Activated T-helper 17 cell treated with anti-CD3 and anti-CD28 coated beads, Interleukin-2, amount 50 U/mL, for 72 hours (primary cell): Measurements from ENCODE around the gene TMC1. TPM values are rescaled to one million over a fixed set of nuclear protein-coding genes. Genes with fewer than 3 reads are reported as not detected.
"Not testable (repeated sequence)": the region's sequence is repeated elsewhere in the genome, so short reads cannot be mapped to it uniquely, and the experiment has no call there.

Experiments
- ATAC-seq: fragments of 150-1000 bp; cut with Tn5 transposase; replicated peaks from 2 replicates; pipeline ENCODE4 v1.10.0; 2021; ENCODE audit warnings: mild to moderate bottlenecking, moderate library complexity
- H3K27ac Mint-ChIP-seq: one replicate; pipeline ENCODE4 v1.8.0; 2022; ENCODE audit warnings: mixed read lengths
- H3K27me3 Mint-ChIP-seq: one replicate; pipeline ENCODE4 v1.8.0; 2022; ENCODE audit warnings: mixed read lengths
- H3K36me3 Mint-ChIP-seq: one replicate; pipeline ENCODE4 v1.8.0; 2022; ENCODE audit warnings: low read depth, mild to moderate bottlenecking, mixed read lengths
- H3K4me1 Mint-ChIP-seq: one replicate; pipeline ENCODE4 v1.8.0; 2022; ENCODE audit warnings: mixed read lengths
- H3K4me3 Mint-ChIP-seq: one replicate; pipeline ENCODE4 v1.8.0; 2022; ENCODE audit warnings: mild to moderate bottlenecking, mixed read lengths
- H3K9me3 Mint-ChIP-seq: one replicate; pipeline ENCODE4 v1.8.0; 2022; ENCODE audit warnings: mixed read lengths
- total RNA-seq, 2 donors: library from RNA; stranded (reverse); gene quantifications; one replicate each; pipeline ENCODE4 v1.2.3, GENCODE V29; 2022

TMC1 gene
- total RNA-seq, 2 donors from 2014 or later, result 0.32 to 0.41 TPM

DNA sequence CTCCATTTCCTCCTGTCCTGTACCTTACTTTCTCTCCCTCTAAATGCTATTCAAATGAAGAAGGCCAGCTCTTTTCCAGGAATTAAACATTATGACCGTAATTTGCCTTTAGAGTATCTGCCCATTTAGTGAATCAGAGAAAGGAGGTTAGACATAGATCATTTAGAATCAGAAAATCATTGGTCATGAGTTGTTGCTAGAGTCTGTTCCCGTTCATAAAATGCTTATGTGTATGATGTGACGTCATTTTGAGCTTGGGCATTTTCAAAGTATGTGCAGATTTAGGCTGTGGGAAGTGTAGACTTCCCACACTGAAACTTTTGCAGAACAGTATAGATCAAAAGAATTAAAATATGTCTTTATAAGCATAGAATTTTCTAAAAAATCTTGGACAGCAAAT is 268.5 kb downstream of the TMC1 start:
- Mint-ChIP-seq H3K27me3 (peaks cover 3% of the 10 kb centered on the region), H3K4me3 (no peak overlapping the region), H3K36me3 (no peaks in the 10 kb centered on the region), H3K27ac (no peak overlapping the region), H3K9me3 (peaks cover 2% of the 10 kb centered on the region), H3K4me1 (no peaks in the 10 kb centered on the region)
- no peak for ATAC-seq

DNA sequence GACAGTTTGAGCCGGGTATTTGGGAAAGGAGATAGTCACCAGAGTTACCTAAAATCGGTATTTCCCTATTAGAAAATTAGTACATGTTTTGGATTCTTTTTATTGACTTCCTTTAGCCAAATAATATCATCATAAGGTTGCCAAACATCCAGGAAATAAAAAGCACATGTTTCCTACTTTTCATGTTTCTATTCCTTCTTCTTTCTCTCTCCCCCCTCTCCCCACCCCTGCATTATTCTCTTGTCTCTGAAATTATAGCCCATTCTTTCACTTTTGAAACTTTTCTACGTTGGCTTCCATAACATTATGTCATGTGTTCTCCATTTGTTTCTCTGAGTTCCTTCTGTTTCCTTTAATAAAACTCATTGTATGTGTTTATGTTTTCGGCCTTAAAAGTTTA is 269.6 kb downstream of the TMC1 start:
- no peaks in the 10 kb centered on the region for H3K36me3 Mint-ChIP-seq
- H3K27ac Mint-ChIP-seq, result no peak overlapping the region
- H3K4me3 Mint-ChIP-seq, result no peak overlapping the region
- H3K27me3 Mint-ChIP-seq, result peaks cover 10% of the 10 kb centered on the region
- H3K9me3 Mint-ChIP-seq, result peaks cover 7% of the 10 kb centered on the region
- H3K4me1 Mint-ChIP-seq, result no peaks in the 10 kb centered on the region
- no peak for ATAC-seq

DNA sequence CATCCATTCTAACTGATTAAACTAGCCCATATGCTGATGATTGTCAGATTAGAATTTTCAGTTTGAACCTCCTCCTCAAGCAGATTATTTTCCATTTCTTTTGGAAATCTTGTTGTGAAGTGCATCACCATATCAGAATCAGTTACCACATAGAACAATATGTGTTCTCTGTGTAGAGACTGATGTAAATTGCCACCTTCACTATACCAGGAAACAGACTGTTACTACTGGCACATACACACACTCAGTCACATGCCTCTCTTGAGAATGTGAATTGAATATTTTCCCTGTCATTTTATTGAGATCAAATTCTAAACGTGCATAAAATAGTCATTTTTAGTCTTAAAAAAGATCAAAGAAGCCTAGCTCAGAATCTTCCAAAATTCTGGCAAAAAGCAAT is 270.0 kb downstream of the TMC1 start:
- H3K4me1 Mint-ChIP-seq, result no peaks in the 10 kb centered on the region
- no peak overlapping the region for H3K4me3 Mint-ChIP-seq
- H3K27me3 Mint-ChIP-seq, result peaks cover 14% of the 10 kb centered on the region
- no peak overlapping the region for H3K27ac Mint-ChIP-seq
- H3K9me3 Mint-ChIP-seq, result peaks cover 7% of the 10 kb centered on the region
- ATAC-seq, result no peak
- H3K36me3 Mint-ChIP-seq, result no peaks in the 10 kb centered on the region

DNA sequence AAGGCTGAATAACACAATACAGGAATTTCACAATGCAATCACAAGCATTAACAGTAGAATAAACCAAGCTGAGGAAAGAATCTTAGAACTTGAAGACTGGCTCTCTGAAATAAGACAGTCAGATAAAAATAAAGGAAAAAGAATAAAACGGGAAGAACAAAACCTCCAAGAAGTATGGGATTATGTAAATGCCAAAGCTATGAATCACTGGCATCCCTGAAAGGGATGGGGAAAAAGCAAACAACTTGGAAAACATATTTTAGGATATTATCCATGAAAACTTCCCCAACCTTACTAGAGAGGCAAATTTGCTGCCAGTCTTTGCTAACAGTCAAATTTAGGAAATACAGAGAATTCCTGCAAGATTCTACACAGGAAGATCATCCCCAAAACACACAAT is 273.5 kb downstream of the TMC1 start:
- Mint-ChIP-seq H3K36me3 (no peaks in the 10 kb centered on the region), H3K9me3 (peaks cover 12% of the 10 kb centered on the region), H3K27ac (no peak overlapping the region), H3K4me1 (no peaks in the 10 kb centered on the region), H3K27me3 (peaks cover 24% of the 10 kb centered on the region), H3K4me3 (no peak overlapping the region)
- no peak for ATAC-seq

DNA sequence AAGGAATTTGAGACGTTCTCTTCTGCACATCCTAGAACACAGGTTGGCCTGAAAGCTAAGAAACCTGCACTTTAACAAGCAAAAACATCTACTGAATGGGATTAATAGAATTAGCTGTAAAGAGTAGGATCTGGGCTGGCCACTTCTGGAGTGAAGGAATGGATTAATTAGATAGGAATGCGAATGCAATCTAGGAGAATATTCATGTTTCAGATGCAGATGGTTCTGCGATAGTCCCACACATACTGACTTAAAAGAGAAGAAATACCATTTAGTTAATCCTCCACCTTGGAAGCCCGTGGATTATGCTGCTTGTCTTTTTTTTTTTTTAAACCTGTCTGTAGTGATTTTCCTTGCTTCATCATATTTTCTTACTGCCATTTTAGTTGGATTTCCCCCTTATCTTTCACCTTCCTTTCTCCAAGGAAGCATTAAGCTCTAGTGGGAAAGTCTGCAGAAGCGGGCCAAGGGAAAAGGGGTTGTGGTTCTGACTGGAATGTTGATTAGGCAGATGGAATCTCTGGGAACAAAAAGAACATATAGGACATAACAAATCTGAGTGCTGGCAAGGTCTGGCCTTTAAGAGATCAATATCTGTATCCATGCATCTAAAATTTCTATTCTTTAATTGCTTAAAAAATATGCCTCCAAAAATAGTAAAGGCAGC is 279.1 kb downstream of the TMC1 start:
- ATAC-seq, result no peak
- H3K27me3 Mint-ChIP-seq, result peaks cover 29% of the 10 kb centered on the region
- no peak overlapping the region for H3K27ac Mint-ChIP-seq
- H3K36me3 Mint-ChIP-seq, result no peaks in the 10 kb centered on the region
- H3K9me3 Mint-ChIP-seq, result peaks cover 6% of the 10 kb centered on the region
- H3K4me3 Mint-ChIP-seq, result no peak overlapping the region
- H3K4me1 Mint-ChIP-seq, result no peaks in the 10 kb centered on the region

DNA sequence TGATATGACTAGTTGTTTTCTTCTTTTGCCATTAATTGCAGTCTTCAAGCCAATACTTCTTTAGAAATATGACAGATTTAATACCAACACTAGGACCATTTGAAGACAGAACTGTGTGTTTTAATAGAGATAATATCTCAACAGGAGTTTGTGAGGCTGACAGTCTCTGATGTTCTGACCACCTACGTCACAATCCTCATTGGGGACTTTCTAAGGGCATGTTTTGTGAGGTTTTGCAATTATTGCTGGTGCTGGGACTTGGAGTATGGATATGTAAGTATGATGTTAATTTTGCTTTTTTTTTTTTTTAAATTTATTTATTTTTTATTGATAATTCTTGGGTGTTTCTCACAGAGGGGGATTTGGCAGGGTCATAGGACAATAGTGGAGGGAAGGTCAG is 283.8 kb downstream of the TMC1 start:
- H3K36me3 Mint-ChIP-seq, result no peaks in the 10 kb centered on the region
- no peak for ATAC-seq
- no peak overlapping the region for H3K4me3 Mint-ChIP-seq
- no peaks in the 10 kb centered on the region for H3K9me3 Mint-ChIP-seq
- H3K27ac Mint-ChIP-seq, result no peak overlapping the region
- H3K27me3 Mint-ChIP-seq, result peaks cover 12% of the 10 kb centered on the region
- no peaks in the 10 kb centered on the region for H3K4me1 Mint-ChIP-seq

DNA sequence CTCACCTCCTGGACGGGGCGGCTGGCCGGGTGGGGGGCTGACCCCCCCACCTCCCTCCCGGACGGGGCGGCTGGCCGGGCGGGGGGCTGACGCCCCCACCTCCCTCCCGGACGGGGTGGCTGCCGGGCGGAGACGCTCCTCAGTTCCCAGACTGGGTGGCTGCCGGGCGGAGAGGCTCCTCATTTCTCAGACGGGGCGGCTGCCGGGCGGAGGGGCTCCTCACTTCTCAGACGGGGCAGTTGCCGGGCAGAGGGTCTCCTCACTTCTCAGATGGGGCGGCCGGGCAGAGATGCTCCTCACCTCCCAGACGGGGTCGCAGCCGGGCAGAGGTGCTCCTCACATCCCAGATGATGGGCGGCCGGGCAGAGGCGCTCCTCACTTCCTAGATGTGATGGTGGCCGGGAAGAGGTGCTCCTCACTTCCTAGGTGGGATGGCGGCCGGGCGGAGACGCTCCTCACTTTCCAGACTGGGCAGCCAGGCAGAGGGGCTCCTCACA is 285.0 kb downstream of the TMC1 start:
- H3K27ac Mint-ChIP-seq, H3K4me1 Mint-ChIP-seq, H3K4me3 Mint-ChIP-seq, H3K9me3 Mint-ChIP-seq, H3K36me3 Mint-ChIP-seq, ATAC-seq: not testable (repeated sequence)
- H3K27me3 Mint-ChIP-seq, result peaks cover 12% of the 10 kb centered on the region

DNA sequence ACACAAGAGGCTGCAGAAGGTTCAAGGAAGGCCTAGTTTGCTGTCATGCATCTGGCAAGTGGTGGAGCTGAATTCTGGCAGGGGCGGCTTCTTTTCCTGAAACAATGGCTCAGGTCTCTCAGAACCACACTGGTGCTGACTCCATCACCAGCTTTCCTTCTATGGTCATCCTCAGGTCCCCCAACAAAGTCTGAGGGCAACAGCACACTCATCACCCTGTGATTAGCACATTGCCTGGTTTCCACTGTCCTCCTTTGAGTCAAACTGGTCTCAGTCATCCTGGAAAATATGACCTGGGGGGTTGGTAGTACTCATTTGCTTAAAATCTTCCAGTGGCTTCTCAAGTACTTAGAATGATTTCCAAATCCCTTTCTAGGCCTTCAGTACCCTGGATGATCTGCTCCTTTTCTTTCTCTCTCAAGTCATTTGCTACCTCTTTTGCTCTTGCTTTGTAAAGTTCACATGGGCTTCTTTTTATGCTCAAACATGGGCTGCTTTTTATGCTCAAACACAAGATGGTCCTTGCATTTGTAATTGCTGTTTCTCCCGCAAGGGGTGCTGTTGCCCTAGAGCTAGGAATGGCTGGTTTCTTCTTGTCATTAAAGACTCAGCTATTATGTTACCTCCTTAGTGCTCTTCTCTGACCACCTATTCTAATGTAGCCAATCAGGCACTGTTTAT is 286.5 kb downstream of the TMC1 start:
- H3K27ac Mint-ChIP-seq, result no peak overlapping the region
- ATAC-seq, result peak; percentile 65
- no peaks in the 10 kb centered on the region for H3K4me1 Mint-ChIP-seq
- peaks cover 10% of the 10 kb centered on the region for H3K27me3 Mint-ChIP-seq
- H3K36me3 Mint-ChIP-seq, result no peaks in the 10 kb centered on the region
- no peak overlapping the region for H3K4me3 Mint-ChIP-seq
- no peaks in the 10 kb centered on the region for H3K9me3 Mint-ChIP-seq

DNA sequence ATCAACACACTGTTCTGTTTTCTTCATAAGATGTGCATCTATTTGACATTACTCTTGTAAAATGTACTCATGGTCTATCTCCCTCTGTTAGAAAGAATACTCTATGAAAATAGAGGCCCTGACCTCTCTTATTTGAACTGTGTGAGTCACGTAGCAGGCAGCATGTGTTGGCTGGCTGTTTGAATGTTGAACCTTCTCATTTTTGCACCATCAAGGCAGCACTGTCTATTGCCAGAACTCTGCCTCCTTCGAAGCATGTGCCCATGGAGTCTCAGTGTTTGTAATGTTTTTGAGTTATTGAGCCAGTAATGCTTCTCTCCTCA is 287.0 kb downstream of the TMC1 start:
- Mint-ChIP-seq H3K9me3 (no peaks in the 10 kb centered on the region), H3K36me3 (no peaks in the 10 kb centered on the region), H3K4me3 (no peak overlapping the region), H3K27ac (no peak overlapping the region), H3K27me3 (peaks cover 5% of the 10 kb centered on the region), H3K4me1 (no peaks in the 10 kb centered on the region)
- no peak for ATAC-seq

DNA sequence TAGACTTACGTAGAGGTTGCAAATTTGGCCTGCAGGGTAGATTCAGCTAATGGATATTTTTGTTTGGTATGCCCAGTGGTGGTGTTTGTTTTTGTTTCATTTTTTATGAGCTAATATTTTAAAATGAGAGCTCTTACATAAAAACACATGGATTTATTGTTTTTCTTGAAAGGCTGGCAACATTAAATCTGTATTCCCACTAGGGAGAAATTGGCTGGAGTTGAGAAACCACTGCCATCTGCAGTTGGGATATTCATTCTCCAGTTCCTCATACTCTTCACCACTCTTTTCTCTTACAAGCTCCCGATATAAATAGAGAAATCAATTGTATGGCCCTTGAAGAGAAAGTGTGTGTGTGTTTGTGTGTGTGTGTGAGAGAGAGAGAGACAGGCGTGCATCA is 288.2 kb downstream of the TMC1 start:
- no peak overlapping the region for H3K4me3 Mint-ChIP-seq
- H3K36me3 Mint-ChIP-seq, result no peaks in the 10 kb centered on the region

DNA sequence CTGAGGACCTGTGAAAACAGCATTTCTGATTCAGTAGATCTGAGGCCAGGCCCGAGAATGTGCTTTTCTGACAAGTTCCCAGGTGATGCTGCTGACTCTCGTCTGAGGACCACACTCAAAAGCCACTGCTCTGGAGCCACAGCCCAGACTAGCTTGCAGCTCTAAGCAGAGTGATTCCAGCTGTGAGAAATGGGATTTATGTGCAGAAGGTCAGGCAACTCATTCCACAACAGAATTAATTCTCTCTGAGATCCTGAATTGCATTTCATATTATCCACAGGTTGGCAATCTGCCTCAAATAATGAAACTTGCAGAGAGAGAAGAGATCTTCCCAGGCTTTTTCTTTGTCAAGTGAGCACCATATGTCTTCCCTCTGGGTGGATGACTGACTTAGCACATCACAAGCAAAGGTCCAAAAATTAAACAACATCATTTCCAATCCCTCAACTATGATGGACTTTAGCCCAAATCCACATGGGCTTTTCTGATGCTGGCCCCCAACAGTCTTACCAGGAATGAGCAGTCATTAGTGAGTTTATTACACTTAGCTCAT is 291.2 kb downstream of the TMC1 start:
- H3K9me3 Mint-ChIP-seq, result no peaks in the 10 kb centered on the region

More for the DNA sequence above, 288.2 kb downstream of the TMC1 start:
- no peak for ATAC-seq
- Mint-ChIP-seq H3K27ac (no peak overlapping the region), H3K9me3 (no peaks in the 10 kb centered on the region), H3K4me1 (no peaks in the 10 kb centered on the region), H3K27me3 (peaks cover 3% of the 10 kb centered on the region)

DNA sequence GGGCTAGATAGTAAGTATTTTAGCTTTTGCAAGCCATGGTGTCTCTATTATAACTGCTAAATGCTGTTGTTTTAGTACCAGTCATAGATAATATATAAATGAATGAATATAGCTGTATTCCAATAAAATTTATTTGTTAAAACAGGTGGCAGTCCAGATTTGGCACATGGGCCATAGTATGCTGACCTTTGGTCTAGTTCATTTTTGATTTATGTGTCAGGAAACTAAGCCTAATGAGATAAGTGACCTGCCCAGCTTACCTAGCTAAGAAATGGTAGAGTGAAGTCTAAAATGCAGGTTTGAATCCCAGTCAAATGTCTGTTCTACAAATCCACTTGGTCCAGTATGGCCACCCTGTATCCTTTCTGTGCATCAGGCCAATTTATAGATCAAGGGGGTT is 292.1 kb downstream of the TMC1 start:
- no peak for ATAC-seq
- H3K27ac Mint-ChIP-seq, result no peak overlapping the region
- no peak overlapping the region for H3K4me3 Mint-ChIP-seq
- H3K27me3 Mint-ChIP-seq, result peaks cover 3% of the 10 kb centered on the region
- H3K36me3 Mint-ChIP-seq, result no peaks in the 10 kb centered on the region
- no peaks in the 10 kb centered on the region for H3K9me3 Mint-ChIP-seq
- no peaks in the 10 kb centered on the region for H3K4me1 Mint-ChIP-seq

More for the DNA sequence above, 291.2 kb downstream of the TMC1 start:
- H3K4me3 Mint-ChIP-seq, result no peak overlapping the region
- H3K4me1 Mint-ChIP-seq, result no peaks in the 10 kb centered on the region
- H3K27me3 Mint-ChIP-seq, result peaks cover 3% of the 10 kb centered on the region
- no peaks in the 10 kb centered on the region for H3K36me3 Mint-ChIP-seq
- H3K27ac Mint-ChIP-seq, result no peak overlapping the region
- ATAC-seq, result no peak

DNA sequence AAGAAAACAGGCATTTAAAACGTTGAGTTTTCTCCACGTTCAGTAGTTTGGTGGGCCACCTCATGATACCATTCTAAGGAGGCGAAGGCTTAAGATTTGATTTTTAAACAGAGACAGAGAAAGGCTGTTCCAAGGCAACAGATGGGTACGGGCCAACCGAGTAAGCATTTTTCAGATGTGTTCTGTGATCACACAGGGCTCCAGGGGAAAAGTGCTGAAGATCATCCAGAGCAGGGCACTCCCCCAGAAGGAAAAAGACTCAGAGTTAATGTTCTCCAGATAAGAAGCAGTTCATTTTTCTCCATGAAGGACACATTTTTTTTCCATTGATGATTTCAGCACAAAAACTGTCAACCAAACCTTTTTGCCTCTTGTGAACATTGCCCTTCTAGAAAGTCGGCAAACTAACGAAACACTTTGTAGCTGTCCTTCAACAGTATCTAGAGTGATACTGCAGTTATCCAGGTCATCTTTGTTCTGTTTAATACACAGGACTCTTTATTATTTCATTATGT is 292.7 kb downstream of the TMC1 start:
- Mint-ChIP-seq H3K27me3 (peaks cover 3% of the 10 kb centered on the region), H3K4me3 (no peak overlapping the region), H3K9me3 (no peaks in the 10 kb centered on the region), H3K27ac (no peak overlapping the region), H3K4me1 (no peaks in the 10 kb centered on the region), H3K36me3 (no peaks in the 10 kb centered on the region)
- no peak for ATAC-seq

DNA sequence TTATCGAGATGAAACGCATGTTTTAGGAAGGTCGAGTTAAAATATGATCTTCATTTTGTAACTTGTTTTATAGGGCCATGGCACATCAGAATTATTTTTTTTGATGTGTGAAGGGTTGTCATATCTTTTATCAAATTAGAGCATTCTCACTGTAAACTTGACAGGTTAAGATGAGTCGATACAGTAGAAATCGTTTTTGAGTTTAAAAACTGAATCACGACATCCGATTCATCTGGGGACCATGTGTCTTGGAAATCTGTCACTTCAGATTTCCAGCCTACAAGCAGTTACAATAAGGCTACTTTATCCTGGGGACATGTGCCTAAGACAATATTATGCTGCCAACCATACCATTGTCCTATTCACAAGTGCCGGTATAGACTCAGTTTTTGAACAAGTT is 295.3 kb downstream of the TMC1 start:
- Mint-ChIP-seq H3K27me3 (peaks cover 3% of the 10 kb centered on the region), H3K4me1 (no peaks in the 10 kb centered on the region), H3K27ac (no peak overlapping the region), H3K36me3 (no peaks in the 10 kb centered on the region), H3K4me3 (no peak overlapping the region), H3K9me3 (no peaks in the 10 kb centered on the region)
- ATAC-seq, result no peak

DNA sequence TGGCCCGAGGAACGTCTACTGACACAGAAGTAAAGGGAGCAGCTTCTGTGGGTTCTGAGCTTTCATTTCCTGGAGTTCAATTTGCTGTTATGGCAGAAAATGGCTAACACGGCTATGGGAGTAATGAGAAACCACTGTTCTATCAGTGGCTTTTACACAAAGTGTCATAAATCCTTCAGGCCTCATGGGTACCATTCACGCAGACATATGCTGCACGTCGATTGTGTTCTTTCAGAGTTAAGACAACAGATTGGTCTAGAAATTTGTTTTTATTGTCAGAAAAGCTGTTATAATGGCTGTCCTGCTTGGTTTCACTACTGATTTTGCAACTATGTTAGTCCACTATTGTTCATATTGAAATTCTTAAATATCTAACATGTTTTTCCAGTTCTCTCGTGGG is 296.0 kb downstream of the TMC1 start:
- Mint-ChIP-seq H3K27me3 (peaks cover 3% of the 10 kb centered on the region), H3K4me3 (no peak overlapping the region), H3K36me3 (no peaks in the 10 kb centered on the region), H3K9me3 (no peaks in the 10 kb centered on the region), H3K4me1 (no peaks in the 10 kb centered on the region), H3K27ac (no peak overlapping the region)
- no peak for ATAC-seq
